ENCODE results near the gene PCDH9.

GRCh38 chr13:66402066-66402465 lies 828.1 kb downstream of the PCDH9 start:
- TF ChIP-seq, protein P1, sequence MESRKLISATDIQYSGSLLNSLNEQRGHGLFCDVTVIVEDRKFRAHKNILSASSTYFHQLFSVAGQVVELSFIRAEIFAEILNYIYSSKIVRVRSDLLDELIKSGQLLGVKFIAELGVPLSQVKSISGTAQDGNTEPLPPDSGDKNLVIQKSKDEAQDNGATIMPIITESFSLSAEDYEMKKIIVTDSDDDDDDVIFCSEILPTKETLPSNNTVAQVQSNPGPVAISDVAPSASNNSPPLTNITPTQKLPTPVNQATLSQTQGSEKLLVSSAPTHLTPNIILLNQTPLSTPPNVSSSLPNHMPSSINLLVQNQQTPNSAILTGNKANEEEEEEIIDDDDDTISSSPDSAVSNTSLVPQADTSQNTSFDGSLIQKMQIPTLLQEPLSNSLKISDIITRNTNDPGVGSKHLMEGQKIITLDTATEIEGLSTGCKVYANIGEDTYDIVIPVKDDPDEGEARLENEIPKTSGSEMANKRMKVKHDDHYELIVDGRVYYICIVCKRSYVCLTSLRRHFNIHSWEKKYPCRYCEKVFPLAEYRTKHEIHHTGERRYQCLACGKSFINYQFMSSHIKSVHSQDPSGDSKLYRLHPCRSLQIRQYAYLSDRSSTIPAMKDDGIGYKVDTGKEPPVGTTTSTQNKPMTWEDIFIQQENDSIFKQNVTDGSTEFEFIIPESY (IDR thresholded peaks at IDR 0.05; ENCODE audit: borderline replicate concordance, low read depth), result no peak
- TF ChIP-seq RFX5 (IDR thresholded peaks at IDR 0.05; ENCODE audit: low read length), result no peak
- no peak for TF ChIP-seq NFIC (IDR thresholded peaks at IDR 0.05; ENCODE audit: borderline replicate concordance)
- TF ChIP-seq, protein P2, sequence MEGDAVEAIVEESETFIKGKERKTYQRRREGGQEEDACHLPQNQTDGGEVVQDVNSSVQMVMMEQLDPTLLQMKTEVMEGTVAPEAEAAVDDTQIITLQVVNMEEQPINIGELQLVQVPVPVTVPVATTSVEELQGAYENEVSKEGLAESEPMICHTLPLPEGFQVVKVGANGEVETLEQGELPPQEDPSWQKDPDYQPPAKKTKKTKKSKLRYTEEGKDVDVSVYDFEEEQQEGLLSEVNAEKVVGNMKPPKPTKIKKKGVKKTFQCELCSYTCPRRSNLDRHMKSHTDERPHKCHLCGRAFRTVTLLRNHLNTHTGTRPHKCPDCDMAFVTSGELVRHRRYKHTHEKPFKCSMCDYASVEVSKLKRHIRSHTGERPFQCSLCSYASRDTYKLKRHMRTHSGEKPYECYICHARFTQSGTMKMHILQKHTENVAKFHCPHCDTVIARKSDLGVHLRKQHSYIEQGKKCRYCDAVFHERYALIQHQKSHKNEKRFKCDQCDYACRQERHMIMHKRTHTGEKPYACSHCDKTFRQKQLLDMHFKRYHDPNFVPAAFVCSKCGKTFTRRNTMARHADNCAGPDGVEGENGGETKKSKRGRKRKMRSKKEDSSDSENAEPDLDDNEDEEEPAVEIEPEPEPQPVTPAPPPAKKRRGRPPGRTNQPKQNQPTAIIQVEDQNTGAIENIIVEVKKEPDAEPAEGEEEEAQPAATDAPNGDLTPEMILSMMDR (IDR thresholded peaks at IDR 0.05), result no peak
- TF ChIP-seq EP300 (IDR thresholded peaks at IDR 0.05; ENCODE audit: borderline replicate concordance in 1 of 2, low read depth in 1 of 2, low read length in 1 of 2), result no peak
- TF ChIP-seq POLR2AphosphoS5 (IDR thresholded peaks at IDR 0.05; ENCODE audit: low read depth, low read length), result no peak
- no peak for TF ChIP-seq ELF1 (IDR thresholded peaks at IDR 0.05)
- no peak for TF ChIP-seq PBX3 (IDR thresholded peaks at IDR 0.05)
- no peak for TF ChIP-seq RAD21 (IDR thresholded peaks at IDR 0.05; ENCODE audit: low read length)

Measured in SK-N-SH (cell line).